Hepatocyte (in vitro differentiated cells): ENCODE results near the gene SPACA7. TPM values are rescaled to one million over a fixed set of nuclear protein-coding genes. Genes with fewer than 3 reads are reported as not detected.

Experiments
- DNase-seq: peaks from one replicate; pipeline ENCODE4 v3.0.0-alpha.2; 2016; ENCODE audit warnings: low spot score
- H2AFZ ChIP-seq: fragments of 200-600 bp; sonication (generic); 2 replicates; pipeline ENCODE4 v1.6.0; 2016; ENCODE audit warnings: antibody characterized with exemption, mild to moderate bottlenecking
- H3K27ac ChIP-seq: fragments of 200-600 bp; sonication (generic); 2 replicates; pipeline ENCODE4 v1.5.1; 2016; ENCODE audit warnings: mild to moderate bottlenecking
- H3K27me3 ChIP-seq: fragments of 200-600 bp; sonication (generic); 2 replicates; pipeline ENCODE4 v1.6.1; 2016
- H3K36me3 ChIP-seq: fragments of 200-600 bp; sonication (generic); replicated peaks from 2 replicates; pipeline ENCODE4 v1.5.1; 2016; ENCODE audit warnings: low read depth; ENCODE audit not compliant: insufficient read depth
- H3K4me1 ChIP-seq: fragments of 200-600 bp; sonication (generic); 2 replicates; pipeline ENCODE4 v1.5.1; 2016; ENCODE audit warnings: mild to moderate bottlenecking, moderate library complexity; ENCODE audit not compliant: insufficient read depth
- H3K4me2 ChIP-seq: fragments of 200-600 bp; sonication (generic); 2 replicates; pipeline ENCODE4 v1.6.0; 2016
- H3K4me3 ChIP-seq: fragments of 200-600 bp; sonication (generic); 2 replicates; pipeline ENCODE4 v1.5.1; 2016; ENCODE audit warnings: mild to moderate bottlenecking
- H3K79me2 ChIP-seq: fragments of 200-600 bp; sonication (generic); 2 replicates; pipeline ENCODE4 v1.6.0; 2017; ENCODE audit warnings: mild to moderate bottlenecking
- H3K9me2 ChIP-seq: fragments of 200-600 bp; sonication (generic); replicated peaks from 2 replicates; pipeline ENCODE4 v1.6.0; 2017; ENCODE audit warnings: mild to moderate bottlenecking; ENCODE audit not compliant: insufficient read depth
- H3K9me3 ChIP-seq: fragments of 200-600 bp; sonication (generic); 2 replicates; pipeline ENCODE4 v1.5.1; 2016; ENCODE audit warnings: low read depth, mild to moderate bottlenecking
- H4K20me1 ChIP-seq: fragments of 200-600 bp; sonication (generic); 2 replicates; pipeline ENCODE4 v1.6.0; 2016; ENCODE audit warnings: mild to moderate bottlenecking; ENCODE audit not compliant: insufficient read depth, poor library complexity, severe bottlenecking
- CTCF ChIP-seq: fragments of 200-600 bp; sonication (generic); IDR thresholded peaks from 2 replicates; pipeline ENCODE4 v1.5.1; 2016; ENCODE audit warnings: antibody characterized with exemption, mild to moderate bottlenecking; ENCODE audit not compliant: poor library complexity
- EZH2 ChIP-seq: fragments of 200-600 bp; sonication (generic); IDR thresholded peaks from 2 replicates; pipeline ENCODE4 v1.6.1; 2016; ENCODE audit warnings: antibody characterized with exemption, mild to moderate bottlenecking, borderline replicate concordance
- EZH2phosphoT487 ChIP-seq: fragments of 200-600 bp; sonication (generic); IDR thresholded peaks from one replicate; pipeline ENCODE4 v1.6.1; 2018; ENCODE audit warnings: antibody characterized with exemption, mild to moderate bottlenecking, low read depth, moderate library complexity; ENCODE audit not compliant: unreplicated experiment, severe bottlenecking
- WGBS: methylation state at CpG from one replicate; pipeline ENCODE4 v1.1.6; 2016; ENCODE audit warnings: low lambda C conversion rate; ENCODE audit errors: missing lambda C conversion rate; 5-methylcytosine and 5-hydroxymethylcytosine counted together
- polyA plus RNA-seq: library from polyadenylated mRNA; unstranded; fragments of >200 nt; fragmentation: Nextera tagmentation; extraction: Ambion mirVana; gene quantifications from 2 replicates; pipeline ENCODE4 v1.2.1, GENCODE V29; 2016
- total RNA-seq: library from RNA; depleted of rRNA; stranded (reverse); fragments of >200 nt; gene quantifications from 2 replicates; pipeline ENCODE4 v1.2.3, GENCODE V29; 2014

SPACA7 gene
- total and polyA plus RNA-seq, 2 experiments from 2014 or later: not detected

- no peak for TF ChIP-seq EZH2
- TF ChIP-seq CTCF: no peak
- TF ChIP-seq EZH2phosphoT487: no peak
- no peaks in the 10 kb centered on the region for H3K9me2 ChIP-seq
- H3K79me2 ChIP-seq: no peaks in the 10 kb centered on the region
- no peak overlapping the region for H3K27ac ChIP-seq
- WGBS: 93% methylated on average over 35 of the region's 50 CpGs
- no peak for DNase-seq
- no peaks in the 10 kb centered on the region for H3K36me3 ChIP-seq
- no peaks in the 10 kb centered on the region for H3K9me3 ChIP-seq
- no peak overlapping the region for H3K4me2 ChIP-seq
- H3K4me1 ChIP-seq: no peaks in the 10 kb centered on the region
- H4K20me1 ChIP-seq: no peaks in the 10 kb centered on the region
- no peak overlapping the region for H2AFZ ChIP-seq
- H3K4me3 ChIP-seq: no peak overlapping the region
- H3K27me3 ChIP-seq: peaks cover 49% of the 10 kb centered on the region
Measured at GRCh38 chr13:112342841-112343361, 33.3 kb upstream of the SPACA7 start.

GRCh38 chr13:112343591-112343990 is 32.6 kb upstream of the SPACA7 start:
- 90% methylated on average over 25 of the region's 25 CpGs for WGBS
- no peak overlapping the region for H3K4me2 ChIP-seq
- no peaks in the 10 kb centered on the region for H3K36me3 ChIP-seq
- H2AFZ ChIP-seq: no peak overlapping the region
- H3K9me3 ChIP-seq: no peaks in the 10 kb centered on the region
- H3K79me2 ChIP-seq: no peaks in the 10 kb centered on the region
- H3K9me2 ChIP-seq: no peaks in the 10 kb centered on the region
- no peak for DNase-seq
- H3K4me1 ChIP-seq: no peaks in the 10 kb centered on the region
- peaks cover 53% of the 10 kb centered on the region for H3K27me3 ChIP-seq
- H3K4me3 ChIP-seq: no peak overlapping the region
- no peak overlapping the region for H3K27ac ChIP-seq
- TF ChIP-seq EZH2phosphoT487: no peak
- no peak for TF ChIP-seq EZH2
- no peak for TF ChIP-seq CTCF
- H4K20me1 ChIP-seq: no peaks in the 10 kb centered on the region

- H3K9me2 ChIP-seq: no peaks in the 10 kb centered on the region
- TF ChIP-seq CTCF: no peak
- no peak for TF ChIP-seq EZH2
- no peak for TF ChIP-seq EZH2phosphoT487
- no peak overlapping the region for H3K27ac ChIP-seq
- no peak overlapping the region for H3K4me3 ChIP-seq
- H3K4me1 ChIP-seq: no peaks in the 10 kb centered on the region
- no peak overlapping the region for H3K4me2 ChIP-seq
- no peak for DNase-seq
- H3K9me3 ChIP-seq: no peaks in the 10 kb centered on the region
- peaks cover 58% of the 10 kb centered on the region for H3K27me3 ChIP-seq
- no peaks in the 10 kb centered on the region for H3K79me2 ChIP-seq
- WGBS: 73% methylated on average over 7 of the region's 7 CpGs
- no peaks in the 10 kb centered on the region for H3K36me3 ChIP-seq
- H2AFZ ChIP-seq: no peak overlapping the region
- no peaks in the 10 kb centered on the region for H4K20me1 ChIP-seq
Measured at GRCh38 chr13:112345826-112346172, 30.4 kb upstream of the SPACA7 start.
